LNCAP (cell line): ENCODE measurements around the gene C11orf24.

Experiments used
- CTCF ChIP-seq: fragments of 450-650 bp; IDR thresholded peaks from 2 replicates; pipeline ENCODE4 v1.5.1; 2017; ENCODE audit warnings: mild to moderate bottlenecking

C11orf24 gene

GRCh38 chr11:68271781-68272608 is at the start of gene C11orf24:
Gene C11orf24 (minus strand): TSS chr11:68271973. CDS start chr11:68263767, 8,206 bp downstream.
- no peak for TF ChIP-seq CTCF

GRCh38 chr11:68317147-68317785 is 45.5 kb upstream of the C11orf24 start:
- no peak for TF ChIP-seq CTCF

GRCh38 chr11:68315171-68315920 is 43.6 kb upstream of the C11orf24 start:
- TF ChIP-seq CTCF = no peak

- no peak for TF ChIP-seq CTCF
Measured at GRCh38 chr11:68314203-68315170, 42.7 kb upstream of the C11orf24 start.

- TF ChIP-seq CTCF = no peak
Measured at GRCh38 chr11:68313574-68314202, 41.9 kb upstream of the C11orf24 start.

GRCh38 chr11:68312780-68313573 is 41.2 kb upstream of the C11orf24 start:
- no peak for TF ChIP-seq CTCF
